H1 (cell line): ENCODE measurements around the gene DUOX1. TPM values are rescaled to one million over a fixed set of nuclear protein-coding genes. Genes with fewer than 3 reads are reported as not detected.

Source experiments
- ASH2L ChIP-seq: fragments of 200-600, 300-600 bp; sonication (generic); IDR thresholded peaks from one replicate; pipeline ENCODE4 v1.7.1; 2017; ENCODE audit warnings: low read length
- CREB1 ChIP-seq: IDR thresholded peaks from 2 replicates; pipeline ENCODE4 v1.6.1; 2012; ENCODE audit warnings: inconsistent platforms
- KDM5A ChIP-seq: fragments of 200-600 bp; IDR thresholded peaks from 2 replicates; pipeline ENCODE4 v1.7.1; 2012; ENCODE audit warnings: mild to moderate bottlenecking, low read length, inconsistent platforms, mixed read lengths
- SIN3A ChIP-seq, 2 experiments: IDR thresholded peaks in 1 of 2; conservative IDR thresholded peaks in 1 of 2; 2 replicates each; pipeline ENCODE4 v1.6.1; 2011 to 2012; ENCODE audit warnings: low read length in 2 of 2, improper control_type of control experiment in 1 of 2, low read depth in 1 of 2, mild to moderate bottlenecking in 1 of 2
- SIRT6 ChIP-seq: IDR thresholded peaks from one replicate; pipeline ENCODE4 v1.7.1; 2012; ENCODE audit warnings: low read length, inconsistent platforms
- TBP ChIP-seq: IDR thresholded peaks from 2 replicates; pipeline ENCODE4 v1.6.1; 2011; ENCODE audit warnings: low read depth, low read length, improper control_type of control experiment
- polyA plus RNA-seq, 7 experiments: library from polyadenylated mRNA; depleted of rRNA in 3 of 7; stranded (reverse) in 5 of 7; unstranded in 2 of 7; fragments of >200 nt in 5 of 7; fragments of 200-250 nt in 2 of 7; gene quantifications; 1 replicate in 5 of 7; 2 replicates in 1 of 7; 4 replicates in 1 of 7; pipeline versions ENCODE4 v1.2.1 to v1.2.3, GENCODE V29; 2011 to 2013; ENCODE audit warnings: missing spikeins in 2 of 7, mixed read lengths in 2 of 7
- total RNA-seq: library from RNA; stranded (reverse); fragmentation: NEBNext Ultra II Directional; extraction: Animal tissue kit (Norgen Biotek cat#: 25700); gene quantifications from 2 replicates; pipeline ENCODE4 v1.2.1, GENCODE V29; 2021

The DUOX1 gene
- total and polyA plus RNA-seq, 2 of the 8 experiments (the other 6 are each of a cell fraction or from before 2014, with no cell fraction given), result 0.84 to 1.4 TPM

DNA sequence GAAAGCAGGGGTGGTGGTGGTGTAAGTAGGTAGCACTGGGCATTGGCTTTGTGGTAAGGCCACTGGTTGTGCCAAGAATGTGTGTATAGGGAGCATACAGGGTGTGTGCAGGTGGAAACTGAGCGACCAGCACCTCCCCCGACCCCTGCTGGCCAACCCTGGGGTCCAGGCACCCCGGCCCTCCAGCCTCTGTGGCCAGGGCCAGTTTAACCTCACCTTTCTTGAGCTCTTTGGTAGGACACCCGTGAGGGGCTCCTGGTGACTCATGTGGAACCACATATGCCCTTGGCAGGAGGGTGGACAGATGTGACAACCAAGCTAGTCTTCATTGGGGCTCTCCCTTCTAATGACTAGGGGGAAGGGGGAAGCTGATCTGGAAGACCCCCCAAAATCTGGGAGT, 38.5 kb downstream of the DUOX1 start (continued):
- TF ChIP-seq TBP (no peak), SIRT6 (no peak), CREB1 (no peak), SIN3A (conservative IDR thresholded peaks at IDR 0.05 in 1 of 2, IDR thresholded peaks at IDR 0.05 in 1 of 2; ENCODE audit: low read depth in 1 of 2, low read length in 2 of 2) (no peak), KDM5A (no peak), ASH2L (no peak)
